ENCODE results near the gene TSHZ1. TPM values are rescaled to one million over a fixed set of nuclear protein-coding genes. Genes with fewer than 3 reads are reported as not detected.

TSHZ1 gene
- total RNA-seq, 2 donors from 2014 or later: 14.5 to 19.4 TPM

GRCh38 chr18:75169411-75169810 lies 41.2 kb upstream of the TSHZ1 start:
- TF ChIP-seq CTCF (IDR thresholded peaks at IDR 0.05): no peak
- Histone ChIP-seq H3K4me3 (no peak overlapping the region), H3K4me1 (peaks cover 0 to 7% of the 10 kb centered on the region in 2 donors), H3K27ac (peak overlapping the region; percentile 5 to 91), H3K9me3 (no peaks in the 10 kb centered on the region), H3K36me3 (no peaks in the 10 kb centered on the region), H3K27me3 (no peaks in the 10 kb centered on the region)
- peak; percentile 23 for DNase-seq (ENCODE audit: low spot score)

- H3K4me3 ChIP-seq: no peak overlapping the region
- H3K9me3 ChIP-seq: no peaks in the 10 kb centered on the region
- H3K27me3 ChIP-seq: no peaks in the 10 kb centered on the region
- peak; percentile 56 for DNase-seq (ENCODE audit: low spot score)
- peak in 1 of 2 donors; percentile 39 for TF ChIP-seq CTCF (IDR thresholded peaks at IDR 0.05)
- H3K4me1 ChIP-seq: peaks cover 0 to 7% of the 10 kb centered on the region in 2 donors
- H3K27ac ChIP-seq: peak overlapping the region; percentile 32 to 91
- no peaks in the 10 kb centered on the region for H3K36me3 ChIP-seq
These were observed 40.4 kb upstream of the TSHZ1 start for GRCh38 chr18:75170022-75170789.

GRCh38 chr18:75170916-75171315 lies 39.7 kb upstream of the TSHZ1 start:
- peak overlapping the region; percentile 29 to 42 for H3K27ac ChIP-seq
- no peaks in the 10 kb centered on the region for H3K36me3 ChIP-seq
- peaks cover 0 to 7% of the 10 kb centered on the region in 2 donors for H3K4me1 ChIP-seq
- H3K4me3 ChIP-seq: no peak overlapping the region
- no peaks in the 10 kb centered on the region for H3K27me3 ChIP-seq
- peak; percentile 43 for DNase-seq (ENCODE audit: low spot score)
- no peak for TF ChIP-seq CTCF (IDR thresholded peaks at IDR 0.05)
- H3K9me3 ChIP-seq: no peaks in the 10 kb centered on the region

- Histone ChIP-seq H3K27ac (no peak overlapping the region), H3K9me3 (no peaks in the 10 kb centered on the region)
These were observed 38.1 kb upstream of the TSHZ1 start for GRCh38 chr18:75172299-75173124.

GRCh38 chr18:75173125-75173432 lies 37.5 kb upstream of the TSHZ1 start:
- Histone ChIP-seq H3K36me3 (no peaks in the 10 kb centered on the region), H3K27ac (no peak overlapping the region), H3K27me3 (no peaks in the 10 kb centered on the region), H3K4me3 (no peak overlapping the region), H3K4me1 (peaks cover 0 to 7% of the 10 kb centered on the region in 2 donors), H3K9me3 (no peaks in the 10 kb centered on the region)
- peak in 1 of 2 donors; percentile 22 for TF ChIP-seq CTCF (IDR thresholded peaks at IDR 0.05)
- DNase-seq (ENCODE audit: low spot score): peak; percentile 43

More at GRCh38 chr18:75172299-75173124, 38.1 kb upstream of the TSHZ1 start:
- peak; percentile 56 for DNase-seq (ENCODE audit: low spot score)
- no peak for TF ChIP-seq CTCF (IDR thresholded peaks at IDR 0.05)
- Histone ChIP-seq H3K36me3 (no peaks in the 10 kb centered on the region), H3K27me3 (no peaks in the 10 kb centered on the region), H3K4me3 (no peak overlapping the region), H3K4me1 (peaks cover 0 to 7% of the 10 kb centered on the region in 2 donors)

Data from right atrium auricular region (tissue), 2 donors.